C4-2B (cell line): ENCODE results near the gene C19orf85.

ENCODE experiments used
- CTCF ChIP-seq: fragments of 450-650 bp; conservative IDR thresholded peaks from 2 replicates; pipeline ENCODE4 v1.5.1; 2017; ENCODE audit warnings: mild to moderate bottlenecking
- ZFX ChIP-seq: fragments of 450-650 bp; IDR thresholded peaks from 2 replicates; pipeline ENCODE4 v1.6.1; 2017

GRCh38 chr19:55451163-55451964, 13.2 kb downstream of the C19orf85 start:
- TF ChIP-seq CTCF (no peak), ZFX (no peak)
